Mesenchymal stem cell (in vitro differentiated cells and primary cell): ENCODE results near the gene HAUS8.

Experiments
- DNase-seq: peaks from one replicate; pipeline ENCODE4 v3.0.0-alpha.2; 2013
- H2AFZ ChIP-seq: one replicate; pipeline ENCODE4 v1.6.1; 2013; ENCODE audit warnings: low read depth, mild to moderate bottlenecking, control low read depth, inconsistent platforms, low read length, moderate library complexity
- H2AK5ac ChIP-seq: 2 replicates; pipeline ENCODE4 v1.6.1; 2013; ENCODE audit warnings: low read length, moderate library complexity, mild to moderate bottlenecking, inconsistent platforms; ENCODE audit not compliant: severe bottlenecking
- H2BK120ac ChIP-seq: one replicate; pipeline ENCODE4 v1.6.1; 2013; ENCODE audit warnings: low read depth, mild to moderate bottlenecking, inconsistent platforms, low read length, moderate library complexity
- H2BK12ac ChIP-seq, 2 experiments: one replicate each; pipeline ENCODE4 v1.6.1; 2013; ENCODE audit warnings: inconsistent platforms in 2 of 2, low read length in 2 of 2, mild to moderate bottlenecking in 2 of 2, moderate library complexity in 2 of 2, control low read depth in 1 of 2
- H2BK15ac ChIP-seq: one replicate; pipeline ENCODE4 v1.6.1; 2013; ENCODE audit warnings: mild to moderate bottlenecking, low read depth, inconsistent platforms; ENCODE audit not compliant: poor library complexity, severe bottlenecking
- H2BK5ac ChIP-seq: 2 replicates; pipeline ENCODE4 v1.6.1; 2013; ENCODE audit warnings: low read depth, mild to moderate bottlenecking, low read length, control low read depth, inconsistent platforms; ENCODE audit not compliant: poor library complexity, severe bottlenecking
- H3K14ac ChIP-seq, 2 experiments: one replicate each; pipeline ENCODE4 v1.6.1; 2013; ENCODE audit warnings: inconsistent platforms in 2 of 2, low read length in 2 of 2, control low read depth in 1 of 2, mild to moderate bottlenecking in 1 of 2, moderate library complexity in 1 of 2
- H3K18ac ChIP-seq, 2 experiments: one replicate each; pipeline ENCODE4 v1.6.1; 2013; ENCODE audit warnings: inconsistent platforms in 2 of 2, low read length in 2 of 2, control low read depth in 1 of 2, low read depth in 1 of 2, mild to moderate bottlenecking in 1 of 2
- H3K23ac ChIP-seq, 2 experiments: one replicate each; pipeline ENCODE4 v1.6.1; 2013; ENCODE audit warnings: inconsistent platforms in 2 of 2, low read length in 2 of 2, mild to moderate bottlenecking in 2 of 2, moderate library complexity in 2 of 2, control low read depth in 1 of 2
- H3K27ac ChIP-seq: 2 replicates; pipeline ENCODE4 v1.5.1; 2013; ENCODE audit warnings: mild to moderate bottlenecking, moderate library complexity, low read length, control low read depth, inconsistent platforms; ENCODE audit not compliant: poor library complexity, severe bottlenecking
- H3K27me3 ChIP-seq, 2 experiments: 2 replicates each; pipeline versions ENCODE4 v1.6.1 to v1.7.0; 2013; ENCODE audit warnings: low read length in 2 of 2, mild to moderate bottlenecking in 2 of 2, moderate library complexity in 2 of 2, control low read depth in 1 of 2, inconsistent platforms in 1 of 2; ENCODE audit not compliant: control insufficient read depth in 1 of 2, insufficient read depth in 1 of 2
- H3K36me3 ChIP-seq, 2 experiments: 2 replicates each; pipeline versions ENCODE4 v1.6.1 to v1.7.0; 2013; ENCODE audit warnings: low read length in 2 of 2, control low read depth in 1 of 2, inconsistent platforms in 1 of 2, low read depth in 1 of 2, mild to moderate bottlenecking in 1 of 2; ENCODE audit not compliant: insufficient read depth in 2 of 2, control insufficient read depth in 1 of 2
- H3K4ac ChIP-seq, 2 experiments: one replicate each; pipeline ENCODE4 v1.6.1; 2013; ENCODE audit warnings: inconsistent platforms in 2 of 2, low read length in 2 of 2, mild to moderate bottlenecking in 2 of 2, moderate library complexity in 2 of 2, control low read depth in 1 of 2, low read depth in 1 of 2
- H3K4me1 ChIP-seq: 2 replicates; pipeline ENCODE4 v1.6.1; 2013; ENCODE audit warnings: low read depth, low read length, control low read depth; ENCODE audit not compliant: control insufficient read depth, insufficient read depth
- H3K4me2 ChIP-seq: 2 replicates; pipeline ENCODE4 v1.6.1; 2013; ENCODE audit warnings: low read length, mild to moderate bottlenecking, inconsistent platforms; ENCODE audit not compliant: poor library complexity, severe bottlenecking
- H3K4me3 ChIP-seq, 2 experiments: 2 replicates each; pipeline versions ENCODE4 v1.5.1 to v1.7.0; 2013; ENCODE audit warnings: low read length in 2 of 2, mild to moderate bottlenecking in 2 of 2, control low read depth in 1 of 2, low read depth in 1 of 2; ENCODE audit not compliant: insufficient read depth in 1 of 2
- H3K79me1 ChIP-seq: replicated peaks from 2 replicates; pipeline ENCODE4 v1.6.1; 2013; ENCODE audit warnings: mild to moderate bottlenecking, control low read depth, low read length, inconsistent platforms; ENCODE audit not compliant: poor library complexity, severe bottlenecking
- H3K9ac ChIP-seq: 2 replicates; pipeline ENCODE4 v1.7.0; 2013; ENCODE audit warnings: mild to moderate bottlenecking, low read length, moderate library complexity
- H3K9me3 ChIP-seq: 2 replicates; pipeline ENCODE4 v1.7.0; 2013; ENCODE audit warnings: mild to moderate bottlenecking, low read length; ENCODE audit not compliant: control insufficient read depth
- H4K8ac ChIP-seq: one replicate; pipeline ENCODE4 v1.6.1; 2013; ENCODE audit warnings: inconsistent platforms, mild to moderate bottlenecking, low read length, moderate library complexity
- H4K91ac ChIP-seq: one replicate; pipeline ENCODE4 v1.6.1; 2013; ENCODE audit warnings: mild to moderate bottlenecking, low read length, inconsistent platforms
- WGBS: methylation state at CpG from one replicate; pipeline ENCODE4 v1.1.7; 2013; ENCODE audit warnings: mixed read lengths; 5-methylcytosine and 5-hydroxymethylcytosine counted together

Gene HAUS8

GRCh38 chr19:17112700-17113099, 37.4 kb upstream of the HAUS8 start:
- 94% methylated on average over 7 of the region's 7 CpGs for WGBS
- Histone ChIP-seq H3K36me3 (peaks cover 49 to 58% of the 10 kb centered on the region in 2 experiments), H3K9me3 (no peaks in the 10 kb centered on the region)

GRCh38 chr19:17112271-17112670, 37.0 kb upstream of the HAUS8 start:
- H2BK120ac ChIP-seq, result no peak overlapping the region
- H2BK15ac ChIP-seq, result no peak overlapping the region
- H4K8ac ChIP-seq, result no peak overlapping the region
- H3K4me1 ChIP-seq, result peaks cover 27% of the 10 kb centered on the region
- H2AFZ ChIP-seq, result no peak overlapping the region
- no peaks in the 10 kb centered on the region for H3K9me3 ChIP-seq
- peaks cover 49 to 56% of the 10 kb centered on the region in 2 experiments for H3K36me3 ChIP-seq
- WGBS, result 88% methylated on average over 16 of the region's 17 CpGs
- no peak overlapping the region for H3K4me3 ChIP-seq
- no peak overlapping the region for H2BK5ac ChIP-seq
- no peak overlapping the region for H3K27ac ChIP-seq
- no peak overlapping the region for H4K91ac ChIP-seq
- H2BK12ac ChIP-seq, result no peak overlapping the region
- DNase-seq, result no peak
- H3K4me2 ChIP-seq, result no peak overlapping the region
- no peak overlapping the region for H3K18ac ChIP-seq
- peaks cover 62% of the 10 kb centered on the region for H3K79me1 ChIP-seq
- no peak overlapping the region for H2AK5ac ChIP-seq
- H3K4ac ChIP-seq, result no peak overlapping the region
- H3K27me3 ChIP-seq, result no peaks in the 10 kb centered on the region
- H3K9ac ChIP-seq, result no peak overlapping the region
- H3K23ac ChIP-seq, result peak overlapping the region in 1 of 2 experiments; percentile 41
- H3K14ac ChIP-seq, result peak overlapping the region in 1 of 2 experiments; percentile 66

More at GRCh38 chr19:17112700-17113099, 37.4 kb upstream of the HAUS8 start:
- Histone ChIP-seq H3K4me1 (peaks cover 24% of the 10 kb centered on the region), H3K23ac (no peak overlapping the region), H4K91ac (no peak overlapping the region), H2BK12ac (no peak overlapping the region), H3K9ac (no peak overlapping the region), H2AFZ (no peak overlapping the region), H3K4me3 (no peak overlapping the region), H3K27ac (no peak overlapping the region), H2BK120ac (no peak overlapping the region), H2BK15ac (no peak overlapping the region), H3K14ac (no peak overlapping the region), H3K4me2 (no peak overlapping the region), H3K18ac (peak overlapping the region in 1 of 2 experiments; percentile 11), H2AK5ac (no peak overlapping the region), H3K79me1 (peaks cover 63% of the 10 kb centered on the region), H3K27me3 (no peaks in the 10 kb centered on the region), H4K8ac (no peak overlapping the region), H3K4ac (peak overlapping the region in 1 of 2 experiments; percentile 28), H2BK5ac (no peak overlapping the region)
- no peak for DNase-seq

DNA sequence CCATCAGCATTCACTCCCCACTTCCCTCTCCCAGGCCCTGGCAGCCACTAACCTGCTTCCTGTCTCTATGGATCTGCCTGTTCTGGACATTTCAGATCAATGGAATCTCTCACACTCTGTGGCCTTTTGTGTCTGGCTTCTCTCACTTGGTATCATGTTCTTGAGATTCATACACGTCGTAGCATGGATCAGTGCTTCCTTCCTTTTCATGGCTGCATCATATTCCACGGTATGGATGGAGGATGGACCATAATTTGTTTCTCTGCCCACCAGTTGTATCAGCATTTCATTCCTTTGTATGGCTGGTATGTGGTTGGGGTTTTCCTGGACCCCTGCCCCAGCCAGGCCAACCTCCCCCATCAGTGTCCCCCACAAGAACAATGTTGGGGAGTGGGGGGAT, 36.5 kb upstream of the HAUS8 start:
- Histone ChIP-seq H2BK5ac (no peak overlapping the region), H3K4me3 (no peak overlapping the region), H2AK5ac (no peak overlapping the region), H3K4ac (no peak overlapping the region), H3K4me2 (no peak overlapping the region), H4K91ac (no peak overlapping the region), H3K4me1 (peaks cover 26% of the 10 kb centered on the region), H3K9me3 (no peaks in the 10 kb centered on the region), H3K14ac (no peak overlapping the region), H3K23ac (no peak overlapping the region), H2BK15ac (no peak overlapping the region), H2BK12ac (no peak overlapping the region), H4K8ac (no peak overlapping the region), H3K27me3 (no peaks in the 10 kb centered on the region), H3K79me1 (peaks cover 59% of the 10 kb centered on the region), H3K9ac (no peak overlapping the region), H3K27ac (no peak overlapping the region), H2BK120ac (no peak overlapping the region), H2AFZ (no peak overlapping the region), H3K36me3 (peaks cover 46 to 53% of the 10 kb centered on the region in 2 experiments), H3K18ac (no peak overlapping the region)
- no peak for DNase-seq
- WGBS, result 97% methylated on average over 3 of the region's 3 CpGs

DNA sequence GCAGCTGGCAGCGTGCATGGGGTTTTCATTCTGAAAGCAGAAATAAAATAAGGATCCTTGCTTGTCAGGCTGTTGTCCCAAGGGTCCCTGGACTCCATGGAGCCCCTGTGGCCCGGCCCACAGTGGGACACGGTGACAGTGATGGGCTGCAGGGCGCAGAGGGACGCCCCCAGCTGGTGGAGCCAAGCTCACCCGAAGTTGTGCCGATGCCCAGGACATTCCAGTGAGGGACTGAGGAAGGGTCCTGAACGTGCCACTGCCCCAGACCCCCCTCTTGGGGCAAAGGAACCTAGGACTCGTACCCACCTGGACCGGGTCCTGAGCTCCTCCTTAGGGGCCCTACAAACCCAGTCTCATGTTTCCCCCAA, 35.3 kb upstream of the HAUS8 start:
- Histone ChIP-seq H3K4me3 (no peak overlapping the region), H4K8ac (no peak overlapping the region), H2AK5ac (no peak overlapping the region), H2AFZ (no peak overlapping the region), H2BK12ac (no peak overlapping the region), H3K4ac (no peak overlapping the region), H2BK120ac (no peak overlapping the region), H3K18ac (no peak overlapping the region), H3K4me2 (no peak overlapping the region), H3K79me1 (peaks cover 53% of the 10 kb centered on the region), H4K91ac (peak overlapping the region; percentile 56), H3K14ac (no peak overlapping the region), H3K27me3 (no peaks in the 10 kb centered on the region), H3K23ac (no peak overlapping the region), H2BK5ac (no peak overlapping the region), H3K36me3 (peaks cover 48 to 49% of the 10 kb centered on the region in 2 experiments), H2BK15ac (no peak overlapping the region), H3K9ac (no peak overlapping the region), H3K9me3 (no peaks in the 10 kb centered on the region), H3K4me1 (peaks cover 27% of the 10 kb centered on the region), H3K27ac (no peak overlapping the region)
- 95% methylated on average over 10 of the region's 10 CpGs for WGBS
- no peak for DNase-seq
